Rectal smooth muscle tissue (tissue), 1 donor: Measurements from ENCODE around the gene CPXM2.
"Not testable (repeated sequence)": the region's sequence is repeated elsewhere in the genome, so short reads cannot be mapped to it uniquely, and the experiment has no call there.

Source experiments
- H3K27ac ChIP-seq: one replicate; pipeline ENCODE4 v1.7.0; 2013; ENCODE audit warnings: low read depth, low read length, inconsistent platforms
- H3K27me3 ChIP-seq: one replicate; pipeline ENCODE4 v1.7.0; 2013; ENCODE audit warnings: low read length; ENCODE audit not compliant: control insufficient read depth, insufficient read depth
- H3K36me3 ChIP-seq: one replicate; pipeline ENCODE4 v1.7.0; 2013; ENCODE audit warnings: low read length; ENCODE audit not compliant: control insufficient read depth, insufficient read depth
- H3K4me1 ChIP-seq: one replicate; pipeline ENCODE4 v1.7.0; 2013; ENCODE audit warnings: low read length; ENCODE audit not compliant: control insufficient read depth, insufficient read depth
- H3K4me3 ChIP-seq: one replicate; pipeline ENCODE4 v1.7.0; 2013; ENCODE audit warnings: low read length
- H3K9ac ChIP-seq: one replicate; pipeline ENCODE4 v1.7.0; 2013; ENCODE audit warnings: low read length

Gene CPXM2

GRCh38 chr10:123746520-123746919, 145.1 kb downstream of the CPXM2 start:
- Histone ChIP-seq H3K36me3 (no peaks in the 10 kb centered on the region), H3K27me3 (no peaks in the 10 kb centered on the region), H3K27ac (no peak overlapping the region), H3K4me1 (peaks cover 29% of the 10 kb centered on the region), H3K9ac (no peak overlapping the region), H3K4me3 (no peak overlapping the region)

- Histone ChIP-seq H3K4me1 (peaks cover 29% of the 10 kb centered on the region), H3K36me3 (no peaks in the 10 kb centered on the region), H3K27ac (no peak overlapping the region), H3K27me3 (no peaks in the 10 kb centered on the region), H3K9ac (no peak overlapping the region), H3K4me3 (no peak overlapping the region)
These were observed 145.5 kb downstream of the CPXM2 start for GRCh38 chr10:123746061-123746460.

GRCh38 chr10:123744224-123744536, 147.4 kb downstream of the CPXM2 start:
- H3K4me3 ChIP-seq: no peak overlapping the region
- peaks cover 29% of the 10 kb centered on the region for H3K4me1 ChIP-seq
- H3K27me3 ChIP-seq: no peaks in the 10 kb centered on the region
- H3K27ac ChIP-seq: no peak overlapping the region
- no peak overlapping the region for H3K9ac ChIP-seq
- H3K36me3 ChIP-seq: no peaks in the 10 kb centered on the region

- Histone ChIP-seq H3K27ac (no peak overlapping the region), H3K4me1 (peaks cover 29% of the 10 kb centered on the region), H3K9ac (no peak overlapping the region), H3K4me3 (no peak overlapping the region), H3K27me3 (no peaks in the 10 kb centered on the region), H3K36me3 (no peaks in the 10 kb centered on the region)
These were observed 148.0 kb downstream of the CPXM2 start for GRCh38 chr10:123743441-123744223.

- H3K27me3 ChIP-seq: no peaks in the 10 kb centered on the region
- H3K4me3 ChIP-seq: no peak overlapping the region
- H3K4me1 ChIP-seq: peaks cover 29% of the 10 kb centered on the region
These were observed 148.7 kb downstream of the CPXM2 start for GRCh38 chr10:123742751-123743440.

GRCh38 chr10:123741711-123742110, 149.9 kb downstream of the CPXM2 start:
- Histone ChIP-seq H3K27me3 (no peaks in the 10 kb centered on the region), H3K4me1 (peaks cover 29% of the 10 kb centered on the region), H3K9ac (no peak overlapping the region)

More at GRCh38 chr10:123742751-123743440, 148.7 kb downstream of the CPXM2 start:
- no peak overlapping the region for H3K9ac ChIP-seq
- H3K36me3 ChIP-seq: no peaks in the 10 kb centered on the region
- H3K27ac ChIP-seq: no peak overlapping the region

GRCh38 chr10:123741146-123741545, 150.5 kb downstream of the CPXM2 start:
- Histone ChIP-seq H3K27me3 (no peaks in the 10 kb centered on the region), H3K9ac (no peak overlapping the region), H3K4me3 (no peak overlapping the region), H3K36me3 (no peaks in the 10 kb centered on the region), H3K4me1 (peaks cover 24% of the 10 kb centered on the region), H3K27ac (no peak overlapping the region)

More at GRCh38 chr10:123741711-123742110, 149.9 kb downstream of the CPXM2 start:
- Histone ChIP-seq H3K4me3 (no peak overlapping the region), H3K27ac (no peak overlapping the region), H3K36me3 (no peaks in the 10 kb centered on the region)

- not testable (repeated sequence) for H3K27ac ChIP-seq, H3K36me3 ChIP-seq, H3K27me3 ChIP-seq, H3K4me3 ChIP-seq, H3K4me1 ChIP-seq, H3K9ac ChIP-seq
These were observed 154.7 kb downstream of the CPXM2 start for GRCh38 chr10:123736917-123737316.

GRCh38 chr10:123729523-123729922, 162.1 kb downstream of the CPXM2 start:
- no peaks in the 10 kb centered on the region for H3K36me3 ChIP-seq
- no peaks in the 10 kb centered on the region for H3K27me3 ChIP-seq
- H3K27ac ChIP-seq: no peak overlapping the region
- H3K9ac ChIP-seq: no peak overlapping the region
- no peak overlapping the region for H3K4me3 ChIP-seq
- no peaks in the 10 kb centered on the region for H3K4me1 ChIP-seq

GRCh38 chr10:123726836-123727235, 164.8 kb downstream of the CPXM2 start:
- H3K27ac ChIP-seq: no peak overlapping the region
- no peaks in the 10 kb centered on the region for H3K4me1 ChIP-seq

GRCh38 chr10:123726381-123726780, 165.2 kb downstream of the CPXM2 start:
- Histone ChIP-seq H3K4me1 (no peaks in the 10 kb centered on the region), H3K9ac (no peak overlapping the region), H3K27me3 (no peaks in the 10 kb centered on the region), H3K36me3 (no peaks in the 10 kb centered on the region), H3K4me3 (no peak overlapping the region), H3K27ac (no peak overlapping the region)

More at GRCh38 chr10:123726836-123727235, 164.8 kb downstream of the CPXM2 start:
- Histone ChIP-seq H3K9ac (no peak overlapping the region), H3K36me3 (no peaks in the 10 kb centered on the region), H3K4me3 (no peak overlapping the region), H3K27me3 (no peaks in the 10 kb centered on the region)

- H3K36me3 ChIP-seq: no peaks in the 10 kb centered on the region
- H3K4me3 ChIP-seq: no peak overlapping the region
- H3K4me1 ChIP-seq: no peaks in the 10 kb centered on the region
- no peak overlapping the region for H3K27ac ChIP-seq
- H3K9ac ChIP-seq: no peak overlapping the region
- H3K27me3 ChIP-seq: no peaks in the 10 kb centered on the region
These were observed 166.9 kb downstream of the CPXM2 start for GRCh38 chr10:123724747-123725146.

GRCh38 chr10:123722351-123722750, 169.3 kb downstream of the CPXM2 start:
- Histone ChIP-seq H3K4me1 (no peaks in the 10 kb centered on the region), H3K4me3 (no peak overlapping the region), H3K36me3 (no peaks in the 10 kb centered on the region)

More at GRCh38 chr10:123722351-123722750, 169.3 kb downstream of the CPXM2 start:
- Histone ChIP-seq H3K27me3 (no peaks in the 10 kb centered on the region), H3K9ac (no peak overlapping the region), H3K27ac (no peak overlapping the region)
